Astrocyte (in vitro differentiated cells and primary cell): Measurements from ENCODE around the gene F8.

Source experiments
- CTCF ChIP-seq: IDR thresholded peaks from 2 replicates; pipeline ENCODE4 v1.5.1; 2011; ENCODE audit warnings: low read depth, mild to moderate bottlenecking, inconsistent platforms, low read length, moderate library complexity; ENCODE audit not compliant: insufficient read depth
- EZH2 ChIP-seq: IDR thresholded peaks from 2 replicates; pipeline ENCODE4 v1.6.1; 2012; ENCODE audit warnings: mild to moderate bottlenecking, low read length, inconsistent platforms; ENCODE audit not compliant: insufficient read depth

DNA sequence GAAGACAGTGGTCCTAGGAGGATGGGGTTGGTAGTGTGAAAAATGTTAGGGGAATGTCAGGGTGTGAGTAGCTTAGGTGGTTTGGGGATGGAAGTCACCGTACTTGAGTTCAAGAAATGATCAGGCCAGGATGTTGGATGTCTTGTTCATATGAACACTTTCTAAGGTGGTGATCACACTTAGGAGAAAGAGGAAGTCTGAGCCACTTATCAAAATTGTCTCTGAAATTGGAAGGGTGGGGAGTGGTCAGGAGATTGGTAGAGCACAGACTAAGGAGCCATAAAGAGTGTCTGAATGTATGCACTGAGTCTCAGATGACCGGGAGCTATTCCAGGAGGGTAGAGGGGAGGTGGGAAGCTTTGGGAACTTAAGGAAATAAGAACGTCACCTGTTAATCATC is 31.1 kb upstream of the F8 start:
- TF ChIP-seq CTCF = no peak
- no peak for TF ChIP-seq EZH2
